OCI-LY3 (cell line): ENCODE measurements around the gene MAPKAPK2.

Source experiments
- EZH2phosphoT487 ChIP-seq: fragments of 200-600 bp; shearing (Covaris generic); IDR thresholded peaks from 2 replicates; pipeline ENCODE4 v1.6.1; 2018; ENCODE audit warnings: antibody characterized with exemption, mixed run types, low read depth
- TF ChIP-seq, protein P1 (sequence below): fragments of 200-600, 300-600 bp; sonication (generic); IDR thresholded peaks from 2 replicates; pipeline ENCODE4 v1.5.1; 2014; ENCODE audit warnings: antibody characterized with exemption, low read length, low read depth

DNA sequence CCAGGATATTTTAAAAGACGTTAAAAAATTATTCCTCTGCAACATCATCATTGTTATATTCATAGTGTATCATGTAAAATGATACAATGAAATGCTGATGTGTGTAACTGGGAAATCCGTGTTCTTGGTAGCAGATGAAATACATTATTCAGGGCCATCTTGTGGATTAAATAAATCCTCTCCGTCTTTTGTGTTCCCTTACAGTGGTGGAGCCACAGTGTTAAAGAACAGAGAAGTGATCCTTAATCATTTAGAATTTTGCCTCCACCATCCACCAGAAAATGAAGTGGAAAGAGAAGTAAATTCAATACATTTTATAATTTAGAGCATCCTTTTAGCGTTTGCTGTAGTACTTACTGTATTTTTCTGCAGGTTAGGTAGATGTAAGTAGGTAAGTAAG is 48.0 kb upstream of the MAPKAPK2 start:
- TF ChIP-seq, protein P1, sequence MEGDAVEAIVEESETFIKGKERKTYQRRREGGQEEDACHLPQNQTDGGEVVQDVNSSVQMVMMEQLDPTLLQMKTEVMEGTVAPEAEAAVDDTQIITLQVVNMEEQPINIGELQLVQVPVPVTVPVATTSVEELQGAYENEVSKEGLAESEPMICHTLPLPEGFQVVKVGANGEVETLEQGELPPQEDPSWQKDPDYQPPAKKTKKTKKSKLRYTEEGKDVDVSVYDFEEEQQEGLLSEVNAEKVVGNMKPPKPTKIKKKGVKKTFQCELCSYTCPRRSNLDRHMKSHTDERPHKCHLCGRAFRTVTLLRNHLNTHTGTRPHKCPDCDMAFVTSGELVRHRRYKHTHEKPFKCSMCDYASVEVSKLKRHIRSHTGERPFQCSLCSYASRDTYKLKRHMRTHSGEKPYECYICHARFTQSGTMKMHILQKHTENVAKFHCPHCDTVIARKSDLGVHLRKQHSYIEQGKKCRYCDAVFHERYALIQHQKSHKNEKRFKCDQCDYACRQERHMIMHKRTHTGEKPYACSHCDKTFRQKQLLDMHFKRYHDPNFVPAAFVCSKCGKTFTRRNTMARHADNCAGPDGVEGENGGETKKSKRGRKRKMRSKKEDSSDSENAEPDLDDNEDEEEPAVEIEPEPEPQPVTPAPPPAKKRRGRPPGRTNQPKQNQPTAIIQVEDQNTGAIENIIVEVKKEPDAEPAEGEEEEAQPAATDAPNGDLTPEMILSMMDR = no peak
- TF ChIP-seq EZH2phosphoT487 = no peak; the same call in 1 of the 2 replicates
